Liver (tissue), 9 donors: Measurements from ENCODE around the gene AP2A2. TPM values are rescaled to one million over a fixed set of nuclear protein-coding genes. Genes with fewer than 3 reads are reported as not detected.

Source experiments
- DNase-seq: peaks from one replicate; pipeline ENCODE4 v3.0.0-alpha.2; 2017; ENCODE audit warnings: low spot score
- H3K27ac ChIP-seq, 2 donors: one replicate each; pipeline ENCODE4 v1.7.0; 2013; ENCODE audit warnings: inconsistent platforms in 2 of 2, low read length in 2 of 2, control low read depth in 1 of 2, low read depth in 1 of 2, mild to moderate bottlenecking in 1 of 2
- H3K27me3 ChIP-seq, 4 donors: one replicate each; pipeline versions ENCODE4 v1.6.1 to v1.7.0; 2013; ENCODE audit warnings: low read length in 3 of 4, inconsistent platforms in 1 of 4, mild to moderate bottlenecking in 1 of 4, moderate library complexity in 1 of 4; ENCODE audit not compliant: control insufficient read depth in 4 of 4, insufficient read depth in 4 of 4
- H3K36me3 ChIP-seq, 4 donors: one replicate each; pipeline versions ENCODE4 v1.6.1 to v1.7.0; 2013; ENCODE audit warnings: low read length in 3 of 4, mild to moderate bottlenecking in 3 of 4, low read depth in 1 of 4, moderate library complexity in 1 of 4; ENCODE audit not compliant: control insufficient read depth in 4 of 4, insufficient read depth in 3 of 4
- H3K4me1 ChIP-seq, 4 donors: one replicate each; pipeline versions ENCODE4 v1.6.1 to v1.7.0; 2013; ENCODE audit warnings: low read length in 3 of 4, mild to moderate bottlenecking in 3 of 4, moderate library complexity in 1 of 4; ENCODE audit not compliant: control insufficient read depth in 4 of 4, insufficient read depth in 4 of 4
- H3K4me3 ChIP-seq, 3 donors: one replicate each; pipeline versions ENCODE4 v1.6.1 to v1.7.0; 2013; ENCODE audit warnings: low read length in 3 of 3, control low read depth in 1 of 3, low read depth in 1 of 3, mild to moderate bottlenecking in 1 of 3
- H3K9ac ChIP-seq, 2 donors: one replicate each; pipeline ENCODE4 v1.7.0; 2013; ENCODE audit warnings: low read length in 2 of 2, mild to moderate bottlenecking in 2 of 2, moderate library complexity in 2 of 2, control low read depth in 1 of 2, low read depth in 1 of 2
- H3K9me3 ChIP-seq, 4 donors: one replicate each; pipeline versions ENCODE4 v1.6.1 to v1.7.0; 2013; ENCODE audit warnings: low read length in 3 of 4; ENCODE audit not compliant: control insufficient read depth in 4 of 4
- ATF3 ChIP-seq: IDR thresholded peaks from 2 replicates; pipeline ENCODE4 v1.6.1; 2016; ENCODE audit warnings: antibody characterized with exemption
- CTCF ChIP-seq: fragments of 150-350 bp; IDR thresholded peaks from 2 replicates; pipeline ENCODE4 v1.5.1; 2017; ENCODE audit warnings: improper control_type of control experiment, low read depth, low read length; ENCODE audit not compliant: missing input control
- EGR1 ChIP-seq, 2 donors: IDR thresholded peaks; 2 replicates each; pipeline ENCODE4 v1.6.1; 2016 to 2018; ENCODE audit warnings: antibody characterized with exemption in 2 of 2, low read depth in 2 of 2
- FOXA2 ChIP-seq: IDR thresholded peaks from 2 replicates; pipeline ENCODE4 v1.6.1; 2016; ENCODE audit warnings: antibody characterized with exemption
- GABPA ChIP-seq, 2 donors: IDR thresholded peaks in 1 of 2; conservative IDR thresholded peaks in 1 of 2; 2 replicates each; pipeline ENCODE4 v1.6.1; 2016; ENCODE audit warnings: antibody characterized with exemption in 2 of 2, mild to moderate bottlenecking in 1 of 2, moderate library complexity in 1 of 2
- JUND ChIP-seq, 2 donors: IDR thresholded peaks; 2 replicates each; pipeline ENCODE4 v1.6.1; 2016; ENCODE audit warnings: antibody characterized with exemption in 2 of 2
- MAX ChIP-seq: IDR thresholded peaks from 2 replicates; pipeline ENCODE4 v1.6.1; 2016; ENCODE audit warnings: antibody characterized with exemption
- NR2F2 ChIP-seq: IDR thresholded peaks from 2 replicates; pipeline ENCODE4 v1.6.1; 2016; ENCODE audit warnings: antibody characterized with exemption
- RAD21 ChIP-seq, 2 donors: IDR thresholded peaks; 2 replicates each; pipeline ENCODE4 v1.6.1; 2016; ENCODE audit warnings: antibody characterized with exemption in 2 of 2, mild to moderate bottlenecking in 2 of 2
- TAF1 ChIP-seq: conservative IDR thresholded peaks from 2 replicates; pipeline ENCODE4 v1.6.1; 2016; ENCODE audit warnings: antibody characterized with exemption, mild to moderate bottlenecking
- YY1 ChIP-seq: IDR thresholded peaks from 2 replicates; pipeline ENCODE4 v1.6.1; 2016; ENCODE audit warnings: antibody characterized with exemption, mild to moderate bottlenecking
- WGBS: extraction: QIAGEN DNeasy Blood & Tissue Kit; methylation state at CpG from one replicate; pipeline ENCODE4 v1.1.7; 2013; 5-methylcytosine and 5-hydroxymethylcytosine counted together
- polyA plus RNA-seq, 2 donors: library from polyadenylated mRNA; stranded (reverse) in 1 of 2; unstranded in 1 of 2; fragments of 200-250 nt in 1 of 2; fragments of >200 nt in 1 of 2; fragmentation: Nextera tagmentation in 1 of 2; extraction: Ambion mirVana in 1 of 2; gene quantifications; one replicate each; pipeline versions ENCODE4 v1.2.1 to v1.2.3, GENCODE V29; 2013 to 2015
- total RNA-seq, 2 donors: library from RNA; depleted of rRNA; stranded (reverse); fragments of >200 nt; gene quantifications; one replicate each; pipeline ENCODE4 v1.2.3, GENCODE V29; 2014
- TF ChIP-seq, protein P1 (sequence below): IDR thresholded peaks from 2 replicates; pipeline ENCODE4 v1.6.1; 2016; ENCODE audit warnings: antibody characterized with exemption, mild to moderate bottlenecking
- donor health status: healthy.
- donor health status: healthy.
- donor health status: healthy.
- donor health status: healthy.
- donor health status: healthy.

Gene AP2A2
- total and polyA plus RNA-seq, 4 donors: 20.5 to 39.7 (median 23.8) TPM

DNA sequence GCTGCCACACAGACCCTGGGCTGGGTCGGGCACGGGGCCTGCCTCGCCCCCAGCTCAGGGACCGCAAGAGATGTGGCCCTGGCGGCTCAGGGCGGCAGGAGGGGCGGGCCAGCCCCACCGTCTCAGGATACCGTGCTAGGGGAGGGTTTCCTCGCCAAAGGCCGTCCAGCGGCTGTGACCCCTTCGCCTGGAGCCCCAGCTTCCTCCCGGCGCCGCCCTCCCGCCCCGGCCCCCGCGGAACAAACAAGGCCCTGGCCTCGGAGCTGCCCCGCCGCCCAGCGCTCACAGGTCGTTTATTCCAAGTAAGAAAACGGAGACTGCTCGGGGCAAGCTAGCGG lies 543 bp upstream of the AP2A2 start:
- H3K36me3 ChIP-seq: no peaks in the 10 kb centered on the region
- TF ChIP-seq, protein P1, sequence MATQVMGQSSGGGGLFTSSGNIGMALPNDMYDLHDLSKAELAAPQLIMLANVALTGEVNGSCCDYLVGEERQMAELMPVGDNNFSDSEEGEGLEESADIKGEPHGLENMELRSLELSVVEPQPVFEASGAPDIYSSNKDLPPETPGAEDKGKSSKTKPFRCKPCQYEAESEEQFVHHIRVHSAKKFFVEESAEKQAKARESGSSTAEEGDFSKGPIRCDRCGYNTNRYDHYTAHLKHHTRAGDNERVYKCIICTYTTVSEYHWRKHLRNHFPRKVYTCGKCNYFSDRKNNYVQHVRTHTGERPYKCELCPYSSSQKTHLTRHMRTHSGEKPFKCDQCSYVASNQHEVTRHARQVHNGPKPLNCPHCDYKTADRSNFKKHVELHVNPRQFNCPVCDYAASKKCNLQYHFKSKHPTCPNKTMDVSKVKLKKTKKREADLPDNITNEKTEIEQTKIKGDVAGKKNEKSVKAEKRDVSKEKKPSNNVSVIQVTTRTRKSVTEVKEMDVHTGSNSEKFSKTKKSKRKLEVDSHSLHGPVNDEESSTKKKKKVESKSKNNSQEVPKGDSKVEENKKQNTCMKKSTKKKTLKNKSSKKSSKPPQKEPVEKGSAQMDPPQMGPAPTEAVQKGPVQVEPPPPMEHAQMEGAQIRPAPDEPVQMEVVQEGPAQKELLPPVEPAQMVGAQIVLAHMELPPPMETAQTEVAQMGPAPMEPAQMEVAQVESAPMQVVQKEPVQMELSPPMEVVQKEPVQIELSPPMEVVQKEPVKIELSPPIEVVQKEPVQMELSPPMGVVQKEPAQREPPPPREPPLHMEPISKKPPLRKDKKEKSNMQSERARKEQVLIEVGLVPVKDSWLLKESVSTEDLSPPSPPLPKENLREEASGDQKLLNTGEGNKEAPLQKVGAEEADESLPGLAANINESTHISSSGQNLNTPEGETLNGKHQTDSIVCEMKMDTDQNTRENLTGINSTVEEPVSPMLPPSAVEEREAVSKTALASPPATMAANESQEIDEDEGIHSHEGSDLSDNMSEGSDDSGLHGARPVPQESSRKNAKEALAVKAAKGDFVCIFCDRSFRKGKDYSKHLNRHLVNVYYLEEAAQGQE: no peak
- no peak for TF ChIP-seq ATF3
- TF ChIP-seq EGR1 (IDR thresholded peaks at IDR 0.05; ENCODE audit: low read depth in 2 of 2): no peak
- TF ChIP-seq NR2F2: no peak
- no peak for TF ChIP-seq YY1
- TF ChIP-seq CTCF: no peak
- TF ChIP-seq RAD21 (IDR thresholded peaks at IDR 0.05): no peak
- no peak for TF ChIP-seq TAF1
- TF ChIP-seq GABPA (IDR thresholded peaks at IDR 0.05 in 1 of 2, conservative IDR thresholded peaks at IDR 0.05 in 1 of 2): no peak
- no peak for DNase-seq
- H3K27ac ChIP-seq: peak overlapping the region; percentile 63 to 88
- 64% methylated on average over 28 of the region's 28 CpGs for WGBS
- H3K4me1 ChIP-seq: peaks cover 5 to 32% (median 30%) of the 10 kb centered on the region in 4 donors
- H3K9me3 ChIP-seq: no peaks in the 10 kb centered on the region
- H3K27me3 ChIP-seq: no peaks in the 10 kb centered on the region
- H3K4me3 ChIP-seq: peak overlapping the region in 2 of 3 donors; percentile 26 to 98
- H3K9ac ChIP-seq: no peak overlapping the region

DNA sequence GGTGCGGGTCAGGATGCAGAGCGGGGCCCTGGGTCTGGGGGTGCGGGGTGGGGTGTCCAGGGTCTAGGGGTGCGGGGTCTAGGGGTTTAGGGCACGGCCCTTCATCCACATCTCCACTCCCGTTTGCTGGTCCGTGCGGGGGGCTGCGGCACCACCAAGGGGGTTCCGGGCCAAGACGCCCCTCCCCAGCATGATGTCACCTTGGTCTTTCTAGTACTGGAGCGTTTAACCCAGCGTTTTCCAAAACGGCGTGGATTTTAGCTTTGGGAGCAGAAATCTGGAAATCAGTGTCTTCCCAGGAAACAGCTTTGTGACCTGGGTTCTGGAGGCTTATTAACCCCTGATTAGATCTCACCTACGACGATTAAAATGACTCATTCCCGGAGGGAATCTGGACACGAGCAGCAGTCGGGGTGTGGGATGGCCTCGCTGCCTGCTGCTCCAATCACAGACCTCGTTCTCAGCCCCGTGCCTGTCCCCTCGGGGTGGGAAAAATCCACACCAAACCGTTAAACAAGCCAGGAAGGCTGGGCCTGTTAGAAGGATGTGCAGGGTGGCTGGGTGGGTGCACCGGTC lies 759 bp downstream of the AP2A2 start:
- Histone ChIP-seq H3K9me3 (no peaks in the 10 kb centered on the region), H3K36me3 (no peaks in the 10 kb centered on the region), H3K9ac (peak overlapping the region; percentile 21 to 92), H3K27me3 (no peaks in the 10 kb centered on the region), H3K27ac (peak overlapping the region; percentile 64 to 88), H3K4me1 (peaks cover 5 to 41% (median 39%) of the 10 kb centered on the region in 4 donors), H3K4me3 (peak overlapping the region; percentile 6 to 98 (median 62))
- no peak for DNase-seq
- 4% methylated on average over 26 of the region's 26 CpGs for WGBS
- TF ChIP-seq FOXA2 (no peak), MAX (no peak), JUND (IDR thresholded peaks at IDR 0.05) (peak; percentile 30 to 50), RAD21 (IDR thresholded peaks at IDR 0.05) (peak in 1 of 2 donors; percentile 32), ATF3 (peak; percentile 62), NR2F2 (peak; percentile 41)
